ENCODE data around the gene HES5.
"Not testable (repeated sequence)": the region's sequence is repeated elsewhere in the genome, so short reads cannot be mapped to it uniquely, and the experiment has no call there.

The HES5 gene

DNA sequence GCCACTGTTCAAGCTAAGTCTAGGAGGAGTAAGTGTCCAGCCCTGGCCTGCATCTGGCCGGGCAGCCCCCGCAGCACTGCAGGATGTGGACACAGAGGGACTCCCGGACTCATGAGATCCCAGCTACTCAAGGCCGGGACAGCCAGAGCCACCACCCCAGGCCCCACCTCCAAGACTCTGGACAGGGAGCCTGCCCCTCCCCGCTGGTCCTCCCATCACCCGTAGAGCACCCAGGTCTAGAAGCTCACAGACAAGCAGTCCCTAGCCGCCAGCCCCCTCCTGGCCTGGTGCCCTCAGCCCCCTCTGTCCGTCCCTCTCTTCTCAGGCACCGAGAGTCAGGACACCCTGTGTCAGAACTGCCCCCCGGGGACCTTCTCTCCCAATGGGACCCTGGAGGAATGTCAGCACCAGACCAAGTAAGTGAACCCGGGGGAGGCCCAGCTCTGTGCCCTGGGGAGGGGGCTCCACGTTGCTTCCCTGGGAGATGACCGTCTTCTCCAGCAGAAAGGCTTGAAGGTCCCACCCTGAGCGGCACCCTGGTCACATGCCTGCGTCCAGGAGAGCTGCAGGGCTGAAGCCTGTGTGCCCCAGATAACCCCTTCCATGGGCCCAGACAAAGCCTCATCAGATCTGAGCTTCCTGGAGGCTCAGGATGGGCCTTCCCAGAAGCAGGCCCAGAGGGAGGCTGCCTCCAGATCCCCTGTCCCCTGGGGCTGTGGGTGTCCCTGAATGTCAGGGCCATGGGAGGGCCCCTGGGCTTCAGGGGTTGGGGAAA lies 30.4 kb upstream of the HES5 start:
- no peak for DNase-seq

DNA sequence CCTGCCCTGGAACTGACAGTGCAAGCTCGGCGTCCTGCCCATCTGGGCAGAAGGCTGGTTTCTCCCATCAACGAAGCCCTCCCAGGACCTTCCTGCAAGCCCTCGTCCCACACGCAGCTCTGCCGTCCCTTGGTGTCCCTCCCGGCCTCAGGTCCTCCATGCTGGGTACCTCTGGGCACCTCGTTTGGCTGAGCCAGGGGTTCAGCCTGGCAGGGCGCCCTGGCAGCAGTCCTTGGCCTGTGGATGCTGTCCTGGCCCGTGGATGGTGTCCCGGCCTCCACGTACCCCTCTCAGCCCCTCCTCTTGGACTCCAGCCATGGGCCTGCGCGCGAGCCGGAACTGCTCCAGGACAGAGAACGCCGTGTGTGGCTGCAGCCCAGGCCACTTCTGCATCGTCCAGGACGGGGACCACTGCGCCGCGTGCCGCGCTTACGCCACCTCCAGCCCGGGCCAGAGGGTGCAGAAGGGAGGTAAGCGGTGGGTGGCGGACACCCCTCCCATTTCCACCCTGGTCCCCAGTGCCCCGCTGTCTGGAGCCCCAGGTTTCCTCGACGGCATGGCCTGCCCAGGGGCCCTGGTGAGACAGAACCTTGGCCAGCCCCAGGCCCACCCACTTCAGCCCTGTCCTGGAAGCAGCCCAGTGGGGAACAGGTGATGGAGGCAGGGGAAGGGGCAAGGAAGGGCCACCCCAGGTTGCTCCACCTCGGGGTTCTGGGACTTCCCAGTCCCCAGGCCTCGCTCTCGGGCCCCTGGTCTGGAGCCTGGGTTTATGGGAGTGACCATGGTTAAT lies 29.6 kb upstream of the HES5 start:
- no peak for DNase-seq

DNA sequence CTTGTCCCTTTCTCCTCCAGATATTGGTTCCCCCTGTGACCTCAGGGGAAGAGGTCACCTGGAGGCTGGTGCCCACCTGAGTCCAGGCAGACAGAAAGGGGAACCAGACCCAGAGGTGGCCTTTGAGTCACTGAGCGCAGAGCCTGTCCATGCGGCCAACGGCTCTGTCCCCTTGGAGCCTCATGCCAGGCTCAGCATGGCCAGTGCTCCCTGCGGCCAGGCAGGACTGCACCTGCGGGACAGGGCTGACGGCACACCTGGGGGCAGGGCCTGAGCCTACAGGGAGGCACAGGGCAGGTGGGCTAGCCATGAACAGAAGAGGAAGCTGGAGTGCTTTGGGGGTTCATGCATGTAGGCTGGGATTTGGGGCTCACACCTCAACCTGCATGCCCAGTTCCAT lies 28.8 kb upstream of the HES5 start:
- no peak for DNase-seq

DNA sequence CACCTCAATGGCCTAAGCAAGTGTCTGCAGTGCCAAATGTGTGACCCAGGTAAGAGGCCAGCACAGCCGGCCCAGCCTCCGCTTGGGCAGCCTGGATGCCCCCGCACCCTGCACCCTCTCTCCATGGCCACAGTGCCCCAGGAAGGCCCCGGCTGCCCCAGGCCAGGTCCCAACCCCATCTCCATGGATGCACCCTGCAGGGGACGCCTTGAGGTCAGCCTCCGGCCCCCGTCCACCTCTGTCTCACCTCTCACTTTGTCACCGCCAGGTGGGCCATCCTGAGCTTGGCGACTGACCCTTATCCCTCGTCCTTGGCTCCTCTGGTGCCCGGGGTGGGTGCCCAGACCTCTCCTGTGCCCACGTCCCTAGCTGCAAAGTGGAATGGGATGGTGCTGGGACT lies 28.4 kb upstream of the HES5 start:
- DNase-seq = no peak

DNA sequence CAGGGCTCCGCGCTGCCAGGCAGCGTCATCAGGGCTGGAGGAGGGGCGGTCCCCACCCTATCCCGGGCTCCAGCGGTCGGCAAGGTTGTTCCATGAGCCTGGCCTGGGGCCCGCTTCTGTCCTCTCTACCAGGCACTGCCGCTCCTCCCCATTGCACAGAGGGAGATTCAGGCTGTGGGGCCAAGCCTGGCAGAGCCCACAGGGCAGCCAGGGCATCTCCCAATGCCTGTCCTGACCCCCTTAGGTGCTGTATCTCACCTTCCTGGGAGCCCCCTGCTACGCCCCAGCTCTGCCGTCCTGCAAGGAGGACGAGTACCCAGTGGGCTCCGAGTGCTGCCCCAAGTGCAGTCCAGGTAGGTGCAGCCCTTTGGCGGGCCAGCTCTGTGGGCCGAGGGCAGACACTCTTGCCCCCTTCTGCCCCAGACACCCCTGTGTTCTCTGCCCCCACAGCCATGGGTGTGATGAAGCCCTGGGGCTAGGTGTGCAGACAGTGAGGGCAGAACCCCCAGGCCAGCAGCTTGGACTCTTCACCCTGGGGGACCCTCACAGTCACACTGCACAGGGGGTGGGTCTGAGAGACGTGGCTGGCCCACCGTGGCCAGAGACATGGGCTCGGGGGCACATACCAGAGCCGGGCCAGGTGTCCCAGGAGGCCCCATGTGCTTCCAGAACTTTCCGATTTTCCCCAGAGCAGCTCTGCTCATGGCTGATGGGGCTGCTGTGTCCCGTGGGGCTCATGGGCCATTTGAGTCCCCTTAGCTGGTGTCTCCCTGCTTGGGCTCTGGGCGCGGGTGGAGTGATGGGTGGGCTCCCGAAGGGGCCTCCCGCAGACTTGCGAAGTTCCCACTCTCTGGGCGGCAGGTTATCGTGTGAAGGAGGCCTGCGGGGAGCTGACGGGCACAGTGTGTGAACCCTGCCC lies 27.7 kb upstream of the HES5 start:
- DNase-seq = no peak

DNA sequence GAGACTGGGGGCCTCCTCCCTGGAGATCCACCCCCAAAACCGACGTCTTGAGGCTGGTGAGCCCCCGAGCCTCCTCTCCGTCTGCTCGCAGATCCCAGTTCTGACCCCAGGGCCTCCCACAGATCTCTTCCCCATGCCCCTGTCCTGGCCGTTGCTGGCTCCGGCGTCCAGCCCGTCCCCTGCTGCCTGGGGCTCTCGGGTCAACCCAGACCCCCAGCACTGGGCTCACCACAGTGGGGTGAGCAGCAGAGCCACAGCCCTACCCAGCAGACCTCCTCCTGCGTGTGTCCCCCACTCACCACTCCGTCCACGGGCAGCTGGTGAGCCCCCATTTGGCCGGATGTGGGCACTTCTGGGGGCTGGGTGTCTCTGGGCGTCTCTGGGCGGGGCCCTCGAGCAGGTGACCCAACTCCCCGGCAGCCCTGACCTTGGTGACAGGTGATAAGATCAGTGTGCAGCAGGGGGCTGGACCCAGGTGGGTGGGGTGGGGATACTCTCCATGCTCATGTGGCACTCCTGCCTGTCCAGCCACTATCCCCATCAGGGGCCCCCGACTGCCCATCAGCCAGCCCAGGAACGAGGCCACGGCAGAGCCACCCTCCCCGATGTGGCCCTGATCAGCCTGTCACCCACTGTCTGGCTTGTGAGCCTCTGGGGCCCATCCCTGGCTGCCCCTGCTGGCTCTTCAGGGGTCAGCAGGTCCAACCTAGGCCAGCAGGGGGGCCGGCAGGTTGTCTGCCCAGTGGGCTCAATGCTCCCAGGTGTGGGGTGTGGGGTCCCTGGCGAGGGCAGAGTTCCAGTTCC lies 26.8 kb upstream of the HES5 start:
- no peak for DNase-seq

DNA sequence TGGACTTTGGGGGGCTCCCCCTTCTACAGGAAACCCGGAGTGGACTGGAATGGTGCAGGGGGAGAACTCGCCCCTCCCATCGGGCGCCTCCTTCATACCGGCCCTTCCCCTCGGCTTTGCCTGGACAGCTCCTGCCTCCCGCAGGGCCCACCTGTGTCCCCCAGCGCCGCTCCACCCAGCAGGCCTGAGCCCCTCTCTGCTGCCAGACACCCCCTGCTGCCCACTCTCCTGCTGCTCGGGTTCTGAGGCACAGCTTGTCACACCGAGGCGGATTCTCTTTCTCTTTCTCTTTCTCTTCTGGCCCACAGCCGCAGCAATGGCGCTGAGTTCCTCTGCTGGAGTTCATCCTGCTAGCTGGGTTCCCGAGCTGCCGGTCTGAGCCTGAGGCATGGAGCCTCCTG lies 26.2 kb upstream of the HES5 start, which contains the start of gene TNFRSF14:
TSS of gene TNFRSF14 (plus strand) at position 95 of the 401 bp plus-strand sequence. CDS start at position 389, 294 bp downstream.
- peak; percentile 68 to 74 for DNase-seq

DNA sequence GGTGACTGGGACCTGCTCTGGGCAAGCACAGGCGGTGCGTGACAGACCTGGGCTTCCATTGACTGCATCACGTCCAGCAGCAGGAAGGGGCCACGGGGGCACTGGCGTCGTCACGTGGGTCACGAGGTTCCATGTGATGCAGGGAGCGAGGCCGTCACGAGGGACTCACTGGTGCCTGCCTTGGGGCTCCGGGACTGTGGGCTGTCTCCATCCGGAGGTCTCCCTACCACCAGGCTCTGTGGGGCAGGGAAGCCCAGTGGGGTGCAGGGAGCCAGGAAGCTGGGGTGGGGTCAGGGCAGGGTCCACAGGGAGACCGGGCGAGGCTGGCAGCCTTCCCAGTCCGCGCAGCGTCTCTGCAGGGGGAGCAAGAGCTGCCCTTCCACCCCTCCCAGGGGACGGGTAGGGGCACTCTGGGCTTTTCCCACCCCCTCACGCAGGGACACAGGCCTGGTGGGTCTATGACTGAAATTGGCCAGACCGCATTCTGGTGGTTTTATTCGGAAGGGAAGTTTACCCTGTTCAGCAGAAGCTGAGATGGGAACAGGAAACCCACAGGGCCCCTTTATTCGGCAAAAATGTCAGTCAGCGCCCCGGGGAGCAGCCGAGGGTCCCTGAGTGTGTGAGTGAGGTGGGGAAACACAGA lies 25.7 kb upstream of the HES5 start:
- peak; percentile 52 to 56 for DNase-seq

DNA sequence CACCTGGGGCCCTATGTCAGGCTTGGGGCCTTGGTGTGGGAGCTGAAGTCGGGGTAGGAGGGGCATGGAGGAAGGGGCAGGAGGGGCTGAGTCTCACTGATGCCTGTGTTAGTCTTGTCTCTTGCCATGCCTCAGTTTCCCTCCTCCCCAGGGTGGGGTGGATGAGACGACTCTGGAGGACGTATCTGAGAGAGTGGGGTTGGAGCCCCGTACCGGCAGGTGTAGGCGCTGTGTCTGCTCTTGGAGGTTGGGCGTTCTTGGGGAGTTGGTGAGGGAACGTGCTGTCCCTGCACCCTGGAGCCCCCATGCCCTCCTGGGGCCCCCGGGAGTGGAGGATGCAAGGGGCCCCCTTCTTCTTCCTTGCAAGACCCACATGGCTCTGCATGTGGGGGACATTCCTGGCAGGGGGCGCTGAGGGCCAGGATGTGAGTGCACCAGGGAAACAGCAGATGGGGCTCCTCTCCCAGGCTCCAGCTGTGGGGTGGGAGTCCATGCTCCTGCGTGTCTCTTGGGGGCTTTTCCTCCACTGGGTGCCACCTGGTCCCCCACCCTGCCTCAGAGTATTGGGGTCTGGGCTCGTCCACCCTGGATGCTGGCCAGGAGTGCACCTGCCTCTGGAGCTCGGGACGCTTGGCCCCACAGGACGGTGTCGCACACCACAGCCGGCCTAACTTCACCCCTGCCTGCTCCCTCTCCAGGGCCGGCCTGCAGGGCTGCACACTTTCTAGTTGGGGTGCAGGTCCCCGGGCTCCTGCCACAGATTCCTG lies 24.7 kb upstream of the HES5 start:
- DNase-seq = peak; percentile 44 to 56

DNA sequence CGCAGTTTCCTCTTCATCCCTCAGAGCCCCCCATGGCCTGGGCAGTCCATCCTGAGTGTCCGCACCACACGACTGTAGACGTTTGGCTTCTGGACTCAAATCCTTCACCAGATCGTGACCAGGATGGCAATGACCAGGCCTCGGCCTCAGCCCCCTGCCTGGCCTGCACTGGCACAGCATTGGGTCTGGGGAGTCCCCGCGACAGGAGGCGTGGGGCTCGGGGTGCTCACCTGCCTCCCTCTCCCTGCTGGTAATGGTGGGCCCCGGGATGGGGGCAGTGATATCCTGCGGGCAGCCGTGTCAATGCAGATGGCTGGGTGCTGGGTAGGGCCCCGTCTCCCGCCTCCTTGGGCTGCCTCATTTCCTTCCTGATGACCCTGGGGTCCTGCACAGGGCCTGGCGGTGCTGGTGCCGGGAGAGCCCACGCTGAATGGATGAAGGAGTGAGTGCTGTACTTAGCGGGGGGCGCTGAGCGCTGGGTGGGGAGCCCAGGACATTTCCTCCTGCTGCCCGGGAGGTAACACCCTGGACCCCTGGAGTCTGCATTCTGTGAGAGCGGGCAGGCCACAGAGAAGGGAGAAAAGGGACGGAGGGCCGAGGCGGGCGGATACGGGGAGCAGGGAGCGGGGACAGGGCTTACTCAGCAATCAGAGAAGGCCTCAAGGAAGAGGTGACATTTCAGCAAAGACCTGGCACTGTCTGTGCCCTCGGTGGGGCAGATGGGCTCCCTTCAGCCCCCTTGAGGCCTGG lies 24.0 kb upstream of the HES5 start:
- no peak for DNase-seq

DNA sequence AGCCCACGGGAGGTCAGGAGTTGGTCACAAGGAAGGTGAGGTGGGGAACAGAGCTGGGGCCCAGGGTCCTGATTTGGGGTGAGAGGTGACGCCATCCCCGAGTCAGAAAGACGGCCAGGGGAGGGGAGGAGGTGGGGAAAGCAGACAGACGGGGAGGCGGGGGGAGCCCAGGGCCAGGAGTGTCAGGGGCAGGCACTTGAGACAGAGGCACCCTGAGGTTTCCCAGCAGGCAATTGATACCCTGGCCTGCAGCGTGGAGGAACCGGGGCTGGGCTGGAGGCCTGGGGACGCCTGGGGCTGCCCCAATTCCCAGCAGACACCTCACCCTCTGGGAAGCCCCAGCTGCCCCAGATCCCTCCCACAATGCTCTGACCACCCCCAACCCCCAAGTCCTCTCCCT lies 23.0 kb upstream of the HES5 start:
- DNase-seq = not testable (repeated sequence)

DNA sequence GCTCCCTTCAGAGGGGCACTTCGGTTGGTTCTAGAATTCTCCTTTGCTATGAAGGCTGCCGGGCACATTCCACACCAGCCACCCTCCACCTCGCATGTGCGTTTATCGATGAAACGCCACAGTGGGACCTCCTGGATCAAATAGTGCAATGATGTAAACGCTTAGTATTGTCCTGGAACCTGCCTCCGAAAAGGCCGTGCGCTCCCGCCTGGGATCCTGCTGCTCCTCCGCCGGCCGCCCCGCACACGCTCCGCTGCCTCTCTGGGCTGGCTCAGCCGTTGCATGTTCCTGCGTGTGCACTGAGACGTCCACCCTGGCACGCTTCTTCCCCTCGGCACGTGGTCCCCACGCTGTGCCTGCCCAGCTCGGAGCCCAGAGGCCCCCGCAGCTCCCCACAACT lies 22.1 kb upstream of the HES5 start:
- no peak for DNase-seq

DNA sequence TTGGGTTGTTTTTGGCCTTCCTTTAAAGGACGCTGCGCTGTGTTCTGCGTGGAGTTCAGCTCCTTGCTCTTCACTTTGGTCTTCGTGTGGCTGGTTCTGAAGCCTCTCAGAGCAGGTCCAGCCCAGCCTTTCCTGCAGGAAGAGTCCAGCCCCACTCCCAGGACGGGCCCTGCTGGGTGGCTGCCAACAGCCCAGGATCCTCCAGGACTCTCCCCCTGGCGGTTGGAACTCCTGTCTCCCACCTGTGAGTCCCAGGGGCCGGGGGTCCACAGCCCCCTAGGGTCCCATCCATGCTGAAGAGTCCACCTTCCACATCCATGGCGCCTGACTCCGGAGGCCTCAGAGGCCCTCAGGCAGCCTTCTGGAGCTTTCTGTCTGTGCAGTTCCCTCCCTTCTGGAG lies 21.5 kb upstream of the HES5 start:
- not testable (repeated sequence) for DNase-seq

DNA sequence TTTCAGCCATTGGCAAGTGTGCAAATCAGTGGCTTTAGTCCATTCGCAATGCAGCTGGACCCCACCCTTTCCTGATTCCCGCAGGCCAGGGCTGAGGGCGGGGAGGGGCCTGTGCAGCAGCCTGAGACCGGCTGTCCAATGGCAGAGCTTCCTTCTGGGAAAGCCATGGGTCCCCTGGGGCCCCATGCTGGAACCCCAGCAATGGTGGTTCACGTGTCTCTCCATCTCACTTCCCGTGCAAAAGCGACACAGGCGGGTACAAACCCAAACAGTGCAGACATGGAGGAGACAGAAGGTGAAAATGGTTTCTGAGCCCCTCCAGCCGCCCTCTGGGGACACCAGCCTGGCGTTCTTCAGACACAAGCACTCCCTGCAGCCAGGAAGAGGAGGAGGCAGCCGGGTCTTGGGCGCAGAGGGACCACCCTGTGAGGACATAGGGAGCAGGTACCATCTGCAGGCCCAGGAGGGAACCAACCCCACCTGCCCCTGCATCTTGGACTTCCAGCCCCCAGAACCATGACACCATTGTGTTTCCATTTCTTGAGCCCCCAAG lies 20.3 kb upstream of the HES5 start:
- not testable (repeated sequence) for DNase-seq

DNA sequence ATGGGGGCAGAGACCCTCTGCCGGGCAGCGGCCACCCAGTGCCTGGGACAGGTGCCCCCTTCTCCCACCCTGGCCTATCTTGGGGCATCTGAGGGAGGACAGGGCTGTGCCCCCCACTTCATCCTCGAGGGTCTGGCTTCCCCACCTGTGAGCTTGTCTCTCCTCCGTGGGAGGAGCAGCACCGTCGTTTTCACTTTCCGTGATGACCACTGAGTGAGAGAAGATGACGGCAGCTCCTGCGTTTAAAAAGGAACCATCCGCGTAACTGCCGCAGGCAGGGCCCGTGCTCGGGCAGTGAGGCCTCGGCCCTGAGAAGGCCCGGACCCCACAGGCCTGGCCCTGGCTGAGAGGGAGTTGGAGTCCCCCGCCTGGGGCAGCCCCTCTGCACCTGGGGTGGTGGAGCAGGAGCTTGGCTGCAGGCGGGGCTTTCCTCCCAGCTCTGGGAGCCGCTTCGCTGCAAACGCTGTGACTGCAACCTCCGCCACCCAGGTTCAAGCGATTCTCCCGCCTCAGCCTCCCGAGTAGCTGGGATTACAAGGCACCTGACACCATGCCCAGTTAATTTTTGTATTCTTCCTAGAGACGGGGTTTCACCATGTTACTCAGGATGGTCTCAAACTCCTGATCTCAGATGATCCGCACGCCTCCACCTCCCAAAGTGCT lies 19.4 kb upstream of the HES5 start:
- not testable (repeated sequence) for DNase-seq

DNA sequence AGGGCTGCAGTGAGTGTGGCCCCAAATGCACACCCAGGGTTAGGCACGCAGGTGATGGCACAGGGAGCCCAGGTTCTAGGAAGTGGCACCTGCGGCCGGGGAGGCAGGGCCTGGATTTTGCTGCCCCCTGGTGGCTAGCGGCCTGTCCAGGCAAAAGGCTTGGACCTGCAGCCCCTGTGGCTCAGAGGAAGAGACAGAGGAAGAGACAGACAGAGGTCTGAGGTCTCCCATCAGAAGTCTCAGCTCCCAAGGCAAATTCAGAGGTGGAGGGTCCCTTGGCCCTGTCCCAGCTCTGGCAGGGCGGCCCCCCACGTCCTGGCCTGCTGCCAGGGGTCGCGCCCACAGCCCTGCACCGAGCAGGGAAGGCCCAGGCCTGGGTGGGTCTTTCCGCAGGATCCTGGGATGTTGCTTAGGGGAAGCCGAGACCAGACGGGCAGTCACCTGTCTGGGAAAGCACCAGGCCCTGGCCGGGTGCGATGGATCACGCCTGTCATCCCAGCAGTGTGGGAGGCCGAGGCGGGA lies 18.1 kb upstream of the HES5 start:
- DNase-seq = peak; percentile 79 to 82

DNA sequence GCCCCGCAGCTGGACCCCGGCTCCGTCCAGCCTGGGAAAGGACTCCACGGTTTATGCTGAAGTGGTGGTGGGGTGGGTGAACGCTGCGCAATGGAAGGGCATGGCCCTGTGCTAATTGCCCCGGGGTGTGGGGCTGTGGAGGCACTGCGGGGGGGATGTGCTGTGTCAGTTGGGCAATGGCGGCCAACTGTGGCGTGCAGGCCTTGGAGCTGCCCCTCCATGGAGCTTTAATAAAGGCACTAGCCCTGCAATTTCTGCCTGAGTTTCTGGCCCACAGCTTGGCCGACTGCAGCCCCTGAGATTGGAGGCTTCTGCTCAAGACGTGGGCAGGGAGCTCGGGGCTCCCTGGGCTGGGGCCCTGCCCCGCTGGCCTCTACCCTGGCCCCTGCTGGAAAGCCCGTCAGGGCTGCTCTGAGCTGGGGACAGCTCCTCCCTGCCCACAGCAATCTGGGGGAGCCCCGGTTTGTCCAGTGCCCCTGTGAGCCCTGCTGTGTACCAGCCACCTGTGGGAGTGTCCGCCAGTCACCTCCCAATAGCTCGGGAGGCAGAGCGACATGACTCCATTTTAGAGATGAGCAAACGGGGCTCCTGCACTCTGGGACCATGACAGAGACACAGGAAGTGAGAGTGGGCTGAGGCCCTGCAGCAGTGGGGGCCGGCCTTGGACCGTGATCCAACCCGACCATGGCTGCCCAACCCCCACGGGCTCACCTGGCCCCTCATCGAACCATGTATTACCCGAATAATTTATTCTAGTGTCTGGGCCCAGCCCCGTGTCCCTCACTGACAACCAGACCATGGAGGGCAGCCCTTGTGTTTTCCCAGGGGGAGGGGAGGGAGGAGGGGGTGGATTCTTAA lies 17.4 kb upstream of the HES5 start:
- no peak for DNase-seq
